Activated effector memory CD4-positive, alpha-beta T cell treated with anti-CD3 and anti-CD28 coated beads, Interleukin-2, amount 50 U/mL, for 16 hours (primary cell): Measurements from ENCODE around the gene FBXL7.

Source experiments
- DNase-seq: peaks from one replicate; pipeline ENCODE4 v3.0.0-alpha.2; 2020

Gene FBXL7

GRCh38 chr5:15623794-15624193, 123.8 kb downstream of the FBXL7 start:
- no peak for DNase-seq

- DNase-seq: no peak
These were observed 127.1 kb downstream of the FBXL7 start for GRCh38 chr5:15627109-15627508.

GRCh38 chr5:15627647-15628046, 127.7 kb downstream of the FBXL7 start:
- no peak for DNase-seq

DNA sequence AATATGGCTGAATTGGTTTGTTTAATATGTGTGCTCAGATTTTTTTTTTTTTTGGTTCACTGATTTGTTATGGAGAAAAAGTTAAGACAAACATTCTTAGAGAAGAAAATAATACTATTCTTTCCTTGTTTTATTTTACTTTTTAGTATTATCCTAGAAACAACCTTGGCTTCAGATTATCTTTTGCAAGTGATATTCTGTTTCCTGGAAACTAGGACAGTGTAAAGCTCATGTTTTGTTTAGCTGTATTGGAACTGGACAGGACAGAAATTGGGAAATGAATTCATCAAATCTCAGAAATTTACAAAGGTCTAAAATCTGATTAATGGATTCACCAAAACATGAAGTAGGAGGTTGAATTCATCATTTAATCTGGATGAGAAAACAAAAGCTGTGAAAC, 130.5 kb downstream of the FBXL7 start:
- no peak for DNase-seq

- no peak for DNase-seq
These were observed 134.8 kb downstream of the FBXL7 start for GRCh38 chr5:15634591-15635288.

DNA sequence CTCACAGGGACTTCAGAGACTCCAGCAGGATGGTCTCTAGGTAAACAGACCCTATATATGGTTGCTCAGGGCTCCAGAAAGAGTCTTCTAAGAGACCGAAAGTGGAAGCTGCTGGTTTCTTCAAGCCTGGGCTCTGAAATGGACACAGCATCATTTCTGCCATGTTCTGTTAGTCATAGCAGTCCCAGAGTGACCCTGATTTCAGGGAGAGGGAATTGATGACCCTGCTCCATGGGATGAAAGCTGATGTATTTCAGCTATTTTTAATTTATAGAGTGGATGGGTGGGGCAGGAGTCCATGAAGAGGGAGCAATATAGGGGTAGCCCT, 135.3 kb downstream of the FBXL7 start:
- DNase-seq: no peak

- no peak for DNase-seq
These were observed 137.4 kb downstream of the FBXL7 start for GRCh38 chr5:15637345-15637744.

GRCh38 chr5:15637886-15638285, 137.9 kb downstream of the FBXL7 start:
- DNase-seq: no peak

- no peak for DNase-seq
These were observed 138.3 kb downstream of the FBXL7 start for GRCh38 chr5:15638296-15638695.

- no peak for DNase-seq
These were observed 139.3 kb downstream of the FBXL7 start for GRCh38 chr5:15639288-15639687.

DNA sequence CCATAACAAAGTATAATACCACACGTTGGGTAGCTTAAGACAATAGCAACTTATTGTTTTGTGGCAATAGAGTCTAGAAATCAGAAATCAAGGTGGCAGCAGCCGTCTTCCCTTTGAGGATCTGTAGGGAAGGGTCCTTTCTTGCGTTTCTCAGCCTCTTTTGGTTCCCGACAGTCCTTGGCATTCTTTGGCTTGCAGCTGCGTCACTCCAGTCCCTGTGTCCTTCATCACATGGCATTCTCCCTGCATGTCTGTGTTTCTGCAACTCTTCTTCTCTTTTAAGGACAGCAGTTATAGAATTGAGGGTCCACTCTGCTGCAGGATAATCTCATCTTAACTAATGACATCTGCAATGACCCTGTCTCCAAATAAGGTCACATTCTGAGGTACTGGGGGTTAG, 140.1 kb downstream of the FBXL7 start:
- no peak for DNase-seq

- DNase-seq: no peak
These were observed 143.8 kb downstream of the FBXL7 start for GRCh38 chr5:15643731-15644130.

DNA sequence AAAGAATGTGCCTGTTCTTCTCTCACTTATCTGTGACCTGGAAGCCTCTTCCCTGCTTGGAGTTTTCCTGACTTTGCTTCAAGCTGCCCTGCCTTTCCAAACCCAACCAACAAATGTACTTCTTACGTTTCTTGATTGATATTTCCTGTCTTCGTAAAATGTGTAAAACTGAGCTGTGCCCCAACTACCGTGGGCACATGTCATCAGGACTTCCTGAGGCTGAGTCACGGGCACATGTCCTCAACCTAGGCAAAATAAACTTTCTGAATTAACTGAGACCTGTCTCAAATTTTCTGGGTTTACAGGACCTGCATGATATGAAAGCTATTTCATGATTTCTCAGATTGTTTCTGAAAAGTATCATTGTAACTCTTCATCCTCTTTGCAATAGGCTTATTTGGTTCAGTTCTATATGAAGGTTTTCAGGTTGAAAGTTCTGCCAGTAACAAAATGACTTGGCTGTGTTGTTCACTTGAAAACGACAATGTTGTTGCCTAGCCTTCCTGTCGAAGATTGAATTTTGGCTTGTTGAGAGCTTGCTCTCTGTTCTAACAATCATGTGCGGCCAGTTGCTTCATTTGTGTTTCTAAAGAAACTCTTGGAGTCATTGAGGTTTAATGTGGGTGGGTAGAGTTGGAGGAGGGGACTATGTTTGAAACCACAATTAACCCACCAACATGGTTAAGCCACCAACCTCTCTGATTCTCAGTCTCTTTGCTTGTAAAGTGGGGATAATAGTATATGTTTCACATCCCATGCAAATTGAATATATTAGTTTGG, 145.6 kb downstream of the FBXL7 start:
- DNase-seq: no peak

DNA sequence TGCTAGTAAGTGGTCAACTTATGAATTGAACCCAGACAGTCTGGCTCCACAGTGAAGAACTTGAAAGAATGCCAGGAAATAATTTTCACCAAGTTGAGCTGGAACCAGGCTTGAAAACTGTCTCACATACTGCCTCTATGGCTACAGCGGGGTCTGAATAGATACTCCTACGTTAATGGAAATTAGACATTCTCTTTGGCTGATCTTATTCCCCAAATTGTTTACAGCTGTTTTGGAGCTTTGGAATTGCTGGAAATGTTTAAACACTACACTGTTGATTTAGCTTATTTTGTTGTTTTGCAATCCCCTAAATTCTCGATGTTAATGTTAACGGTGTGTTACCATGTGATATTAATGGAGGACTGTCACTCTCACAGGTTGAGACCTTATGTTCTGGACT, 146.4 kb downstream of the FBXL7 start:
- no peak for DNase-seq

- DNase-seq: no peak
These were observed 147.3 kb downstream of the FBXL7 start for GRCh38 chr5:15647251-15647650.

DNA sequence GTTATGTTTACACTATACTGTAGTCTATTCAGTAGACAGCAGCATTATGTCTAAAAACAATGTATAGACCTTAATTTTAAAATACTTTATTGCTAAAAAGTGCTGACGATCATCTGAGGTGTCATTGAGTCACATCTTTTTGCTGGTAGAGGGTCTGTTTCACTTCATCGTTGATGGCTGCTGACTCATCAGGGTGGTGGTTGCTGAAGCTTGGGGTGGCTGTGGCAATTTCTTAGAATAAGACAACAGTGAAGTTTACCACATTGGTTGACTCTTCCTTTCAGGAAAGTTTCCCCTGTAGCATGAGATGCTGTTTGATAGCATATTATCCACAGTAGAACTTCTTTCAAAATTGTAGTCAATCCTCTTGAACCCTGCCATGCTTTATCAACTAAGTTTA, 150.3 kb downstream of the FBXL7 start:
- no peak for DNase-seq

- no peak for DNase-seq
These were observed 154.8 kb downstream of the FBXL7 start for GRCh38 chr5:15654779-15655178.

DNA sequence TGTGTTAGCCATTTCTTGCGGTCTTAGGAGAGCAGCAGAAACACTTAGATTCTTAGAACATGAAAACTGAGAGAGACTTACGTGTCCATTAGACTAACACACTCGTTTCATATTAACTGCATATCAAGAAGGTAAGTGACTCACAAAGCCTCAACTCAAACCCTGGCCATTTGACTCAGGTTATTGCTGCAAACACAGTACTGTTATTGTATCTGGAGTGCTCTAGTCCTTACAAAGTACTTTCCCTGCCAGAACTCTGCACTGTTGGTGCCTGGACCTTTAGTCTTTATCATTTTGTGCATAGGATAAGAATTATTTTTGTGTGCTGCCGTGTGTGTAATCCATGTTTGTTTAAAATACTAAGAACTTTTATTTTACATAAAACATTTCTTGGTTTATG, 155.7 kb downstream of the FBXL7 start:
- DNase-seq: no peak

- no peak for DNase-seq
These were observed 165.0 kb downstream of the FBXL7 start for GRCh38 chr5:15664961-15665360.

- DNase-seq: no peak
These were observed 169.8 kb downstream of the FBXL7 start for GRCh38 chr5:15669826-15670225.

GRCh38 chr5:15674716-15675115, 174.7 kb downstream of the FBXL7 start:
- DNase-seq: no peak

DNA sequence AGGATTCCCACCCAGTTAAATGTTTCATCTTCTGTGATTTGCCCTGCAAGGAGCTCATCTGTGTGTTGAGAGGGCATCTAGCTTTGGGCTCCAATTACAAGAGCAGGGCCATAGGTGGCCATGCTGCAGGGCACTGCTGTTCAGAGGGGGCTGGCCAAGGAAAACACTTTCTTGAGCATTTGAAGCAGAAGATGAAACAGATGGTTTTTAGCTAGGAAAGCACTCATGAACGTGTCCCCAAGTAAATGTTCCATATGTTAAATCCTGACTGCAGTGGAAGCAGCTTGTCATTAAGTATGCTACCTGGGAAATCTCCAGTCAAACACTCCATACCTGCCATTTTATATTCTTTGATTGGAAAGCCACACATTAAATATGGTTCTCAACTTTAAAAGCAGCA, 176.6 kb downstream of the FBXL7 start:
- no peak for DNase-seq

DNA sequence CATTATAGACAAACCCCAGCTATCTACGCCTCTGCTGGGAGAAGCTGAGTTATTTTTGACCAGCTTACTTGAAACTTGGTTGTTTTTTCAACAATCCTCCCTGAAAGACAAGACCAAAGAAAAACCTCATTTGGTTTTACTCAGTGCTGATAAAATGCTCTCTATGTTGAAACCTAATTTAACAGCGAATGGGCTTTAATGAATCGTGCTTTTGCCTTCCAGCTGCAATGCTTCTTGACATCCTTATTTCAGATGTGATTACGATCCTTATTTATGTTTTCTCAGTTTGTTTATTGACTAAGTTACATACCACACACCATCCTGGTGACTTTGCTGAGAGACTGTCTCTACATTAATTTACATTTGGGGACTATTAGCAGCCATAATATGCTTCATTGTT, 179.2 kb downstream of the FBXL7 start:
- DNase-seq: no peak

- DNase-seq: no peak
These were observed 180.5 kb downstream of the FBXL7 start for GRCh38 chr5:15680455-15680854.

DNA sequence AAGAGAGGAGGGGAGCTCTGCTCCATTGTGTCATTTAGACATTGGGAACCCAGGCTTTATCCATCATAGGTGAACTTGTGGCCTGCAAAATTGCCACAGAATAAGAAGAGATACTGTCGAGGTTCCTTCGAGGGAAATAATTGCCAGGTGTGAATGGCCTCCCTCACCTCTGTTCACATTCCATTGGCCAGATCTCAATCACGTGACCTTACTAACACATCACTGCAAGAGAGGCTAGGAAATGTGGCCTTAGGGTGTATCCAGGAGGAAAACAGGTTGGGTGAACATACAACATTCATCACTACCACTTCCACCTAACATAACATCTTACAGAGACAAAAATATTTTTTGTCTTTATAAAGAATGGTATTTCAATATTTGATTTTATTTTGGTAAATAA, 182.1 kb downstream of the FBXL7 start:
- no peak for DNase-seq
